Bronchial smooth muscle cell (primary cell): ENCODE results near the gene AHI1. TPM values are rescaled to one million over a fixed set of nuclear protein-coding genes. Genes with fewer than 3 reads are reported as not detected.

Experiments used
- total RNA-seq: library from RNA; depleted of rRNA; stranded (reverse); fragments of >200 nt; gene quantifications from 2 replicates; pipeline ENCODE4 v1.2.1, GENCODE V29; 2014

AHI1 gene
- 21.3 and 23.3 TPM in 2 replicates for total RNA-seq

GRCh38 chr6:135497412-135498184, at the start of gene AHI1:
AHI1 (minus strand) TSS chr6:135497740; CDS start chr6:135492237, 5,503 bp downstream.

